OCI-LY1 (cell line): Measurements from ENCODE around the gene OPHN1.

ENCODE experiments used
- H2AFZ ChIP-seq: fragments of 200-600 bp; sonication (generic), shearing (Covaris generic); 2 replicates; pipeline ENCODE4 v1.6.0; 2014; ENCODE audit warnings: antibody characterized with exemption, mild to moderate bottlenecking, low read length
- H3F3A ChIP-seq: fragments of 200-600 bp; sonication (generic), shearing (Covaris generic); 2 replicates; pipeline ENCODE4 v1.6.0; 2014; ENCODE audit warnings: mild to moderate bottlenecking, antibody characterized with exemption, low read length, moderate library complexity; ENCODE audit not compliant: insufficient read depth
- H3K27ac ChIP-seq: fragments of 200-600 bp; sonication (generic); 2 replicates; pipeline ENCODE4 v1.5.1; 2014; ENCODE audit warnings: low read length, mixed run types, mild to moderate bottlenecking, low read depth; ENCODE audit not compliant: poor library complexity, severe bottlenecking
- H3K27me3 ChIP-seq: fragments of 200-600 bp; sonication (generic); 2 replicates; pipeline ENCODE4 v1.6.0; 2014; ENCODE audit warnings: antibody characterized with exemption, mild to moderate bottlenecking, low read length, moderate library complexity; ENCODE audit not compliant: insufficient read depth
- H3K36me3 ChIP-seq: fragments of 200-600 bp; sonication (generic); 2 replicates; pipeline ENCODE4 v1.6.1; 2014; ENCODE audit warnings: mild to moderate bottlenecking, antibody characterized with exemption, low read length, moderate library complexity, mixed read lengths; ENCODE audit not compliant: insufficient read depth
- H3K4me1 ChIP-seq: fragments of 200-600 bp; sonication (generic); 2 replicates; pipeline ENCODE4 v1.5.1; 2014; ENCODE audit warnings: mild to moderate bottlenecking, low read length, moderate library complexity; ENCODE audit not compliant: insufficient read depth, severe bottlenecking
- H3K4me2 ChIP-seq: fragments of 200-600 bp; sonication (generic), shearing (Covaris generic); 2 replicates; pipeline ENCODE4 v1.6.1; 2014; ENCODE audit warnings: low read length
- H3K4me3 ChIP-seq: fragments of 200-600 bp; sonication (generic); 2 replicates; pipeline ENCODE4 v1.5.1; 2014; ENCODE audit warnings: low read length, low read depth, mild to moderate bottlenecking, mixed read lengths; ENCODE audit not compliant: poor library complexity, severe bottlenecking
- H3K79me2 ChIP-seq: fragments of 200-600 bp; shearing (Covaris generic); 2 replicates; pipeline ENCODE4 v1.6.1; 2016; ENCODE audit warnings: mixed run types, low read length, mixed read lengths; ENCODE audit not compliant: insufficient read depth
- H3K9ac ChIP-seq: fragments of 200-600 bp; sonication (generic), shearing (Covaris generic); 2 replicates; pipeline ENCODE4 v1.6.1; 2014; ENCODE audit warnings: mild to moderate bottlenecking, low read length, mixed read lengths
- H3K9me2 ChIP-seq: fragments of 200-600 bp; sonication (generic), shearing (Covaris generic); 2 replicates; pipeline ENCODE4 v1.6.1; 2014; ENCODE audit warnings: low read depth, mild to moderate bottlenecking, low read length, mixed read lengths
- H3K9me3 ChIP-seq: fragments of 200-600 bp; shearing (Covaris generic); 2 replicates; pipeline ENCODE4 v1.6.1; 2014; ENCODE audit warnings: low read length, mixed read lengths
- H4K20me1 ChIP-seq: fragments of 200-600 bp; sonication (generic), shearing (Covaris generic); 2 replicates; pipeline ENCODE4 v1.6.0; 2016; ENCODE audit warnings: mild to moderate bottlenecking, low read length; ENCODE audit not compliant: insufficient read depth
- CTCF ChIP-seq: fragments of 200-600 bp; sonication (generic), shearing (Covaris generic); IDR thresholded peaks from 2 replicates; pipeline ENCODE4 v1.5.1; 2017; ENCODE audit warnings: mild to moderate bottlenecking, antibody characterized with exemption, low read length, moderate library complexity, mixed read lengths
- EZH2 ChIP-seq: fragments of 200-600 bp; sonication (generic), shearing (Covaris generic); IDR thresholded peaks from 2 replicates; pipeline ENCODE4 v1.8.0; 2017; ENCODE audit warnings: borderline replicate concordance, mixed run types, mild to moderate bottlenecking, antibody characterized with exemption, low read length, moderate library complexity, mixed read lengths

OPHN1 gene

GRCh38 chrX:68121371-68121770 lies 311.9 kb downstream of the OPHN1 start:
- no peaks in the 10 kb centered on the region for H4K20me1 ChIP-seq
- no peaks in the 10 kb centered on the region for H3K27me3 ChIP-seq
- H3K4me1 ChIP-seq: no peaks in the 10 kb centered on the region
- H3K9ac ChIP-seq: no peak overlapping the region
- no peaks in the 10 kb centered on the region for H3F3A ChIP-seq
- H3K4me2 ChIP-seq: no peak overlapping the region
- no peaks in the 10 kb centered on the region for H3K9me2 ChIP-seq
- H3K79me2 ChIP-seq: no peaks in the 10 kb centered on the region
- H2AFZ ChIP-seq: no peak overlapping the region
- no peaks in the 10 kb centered on the region for H3K36me3 ChIP-seq
- TF ChIP-seq CTCF: no peak
- no peak for TF ChIP-seq EZH2
- H3K4me3 ChIP-seq: no peak overlapping the region
- H3K27ac ChIP-seq: no peak overlapping the region
- no peaks in the 10 kb centered on the region for H3K9me3 ChIP-seq

GRCh38 chrX:68115371-68115770 lies 317.9 kb downstream of the OPHN1 start:
- H3F3A ChIP-seq: no peaks in the 10 kb centered on the region
- no peaks in the 10 kb centered on the region for H3K9me2 ChIP-seq
- no peaks in the 10 kb centered on the region for H3K79me2 ChIP-seq
- H2AFZ ChIP-seq: no peak overlapping the region
- H3K4me1 ChIP-seq: no peaks in the 10 kb centered on the region
- TF ChIP-seq CTCF (no peak), EZH2 (no peak)
- no peaks in the 10 kb centered on the region for H3K9me3 ChIP-seq
- H3K36me3 ChIP-seq: no peaks in the 10 kb centered on the region
- no peak overlapping the region for H3K4me2 ChIP-seq
- no peaks in the 10 kb centered on the region for H4K20me1 ChIP-seq
- H3K9ac ChIP-seq: no peak overlapping the region
- H3K27ac ChIP-seq: no peak overlapping the region
- H3K27me3 ChIP-seq: no peaks in the 10 kb centered on the region
- H3K4me3 ChIP-seq: no peak overlapping the region

- H3K36me3 ChIP-seq: no peaks in the 10 kb centered on the region
- H3K4me2 ChIP-seq: no peak overlapping the region
- H3K27me3 ChIP-seq: no peaks in the 10 kb centered on the region
- no peaks in the 10 kb centered on the region for H4K20me1 ChIP-seq
- H3K9me3 ChIP-seq: no peaks in the 10 kb centered on the region
- H3F3A ChIP-seq: no peaks in the 10 kb centered on the region
- no peak for TF ChIP-seq CTCF
- TF ChIP-seq EZH2: no peak
- no peaks in the 10 kb centered on the region for H3K4me1 ChIP-seq
- H2AFZ ChIP-seq: no peak overlapping the region
- H3K9ac ChIP-seq: no peak overlapping the region
- H3K27ac ChIP-seq: no peak overlapping the region
- H3K79me2 ChIP-seq: no peaks in the 10 kb centered on the region
- no peak overlapping the region for H3K4me3 ChIP-seq
- H3K9me2 ChIP-seq: no peaks in the 10 kb centered on the region
Measured at GRCh38 chrX:68114573-68115129, 318.6 kb downstream of the OPHN1 start.
